GM23338 (cell line): ENCODE results near the gene VPS37C.

Experiments
- CREB1 ChIP-seq: fragments of 250-450 bp; sonication (Bioruptor Pico); IDR thresholded peaks from 2 replicates; pipeline ENCODE4 v1.5.0; 2020; ENCODE audit warnings: low read depth, mild to moderate bottlenecking, moderate library complexity
- EZH2 ChIP-seq: fragments of 200-600 bp; sonication (generic); IDR thresholded peaks from one replicate; pipeline ENCODE4 v1.8.0; 2017; ENCODE audit warnings: antibody characterized with exemption, mild to moderate bottlenecking, low read depth; ENCODE audit not compliant: unreplicated experiment
- EZH2phosphoT487 ChIP-seq: fragments of 200-600 bp; sonication (generic); IDR thresholded peaks from one replicate; pipeline ENCODE4 v1.8.1; 2018; ENCODE audit warnings: antibody characterized with exemption; ENCODE audit not compliant: unreplicated experiment
- POLR2AphosphoS5 ChIP-seq: IDR thresholded peaks from 2 replicates; pipeline ENCODE4 v1.6.1; 2016; ENCODE audit warnings: antibody characterized with exemption, low read depth
- TF ChIP-seq, protein P1 (sequence below), 2 experiments: fragments of 200-600 bp in 1 of 2; sonication (generic) in 1 of 2; conservative IDR thresholded peaks; 2 replicates each; pipeline versions ENCODE4 v1.5.1 to v1.6.1; 2016 to 2017; ENCODE audit warnings: antibody characterized with exemption in 2 of 2, low read depth in 2 of 2, mild to moderate bottlenecking in 2 of 2, moderate library complexity in 1 of 2
- TF ChIP-seq, protein P2 (sequence below): IDR thresholded peaks from one replicate; pipeline ENCODE4 v1.6.1; 2018; ENCODE audit warnings: antibody characterized with exemption; ENCODE audit not compliant: unreplicated experiment

DNA sequence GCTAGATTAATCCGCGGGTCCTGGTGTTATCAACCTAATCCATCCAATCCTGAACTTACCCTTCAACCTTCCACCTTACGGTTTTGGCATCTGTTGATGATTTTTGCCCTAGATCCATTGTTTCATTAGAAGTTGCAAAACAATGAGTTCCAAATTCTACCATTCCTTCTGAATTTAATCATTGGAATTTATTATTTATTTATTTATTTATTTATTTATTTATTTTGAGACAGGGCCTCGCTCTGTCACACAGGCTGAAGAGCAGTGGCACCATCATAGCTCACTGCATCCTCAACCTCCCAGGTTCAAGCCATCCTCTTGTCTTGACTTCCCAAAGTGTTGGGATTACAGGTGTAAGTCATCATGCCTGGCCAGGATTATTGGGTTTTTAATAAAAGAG is 20.3 kb upstream of the VPS37C start:
- TF ChIP-seq, protein P1, sequence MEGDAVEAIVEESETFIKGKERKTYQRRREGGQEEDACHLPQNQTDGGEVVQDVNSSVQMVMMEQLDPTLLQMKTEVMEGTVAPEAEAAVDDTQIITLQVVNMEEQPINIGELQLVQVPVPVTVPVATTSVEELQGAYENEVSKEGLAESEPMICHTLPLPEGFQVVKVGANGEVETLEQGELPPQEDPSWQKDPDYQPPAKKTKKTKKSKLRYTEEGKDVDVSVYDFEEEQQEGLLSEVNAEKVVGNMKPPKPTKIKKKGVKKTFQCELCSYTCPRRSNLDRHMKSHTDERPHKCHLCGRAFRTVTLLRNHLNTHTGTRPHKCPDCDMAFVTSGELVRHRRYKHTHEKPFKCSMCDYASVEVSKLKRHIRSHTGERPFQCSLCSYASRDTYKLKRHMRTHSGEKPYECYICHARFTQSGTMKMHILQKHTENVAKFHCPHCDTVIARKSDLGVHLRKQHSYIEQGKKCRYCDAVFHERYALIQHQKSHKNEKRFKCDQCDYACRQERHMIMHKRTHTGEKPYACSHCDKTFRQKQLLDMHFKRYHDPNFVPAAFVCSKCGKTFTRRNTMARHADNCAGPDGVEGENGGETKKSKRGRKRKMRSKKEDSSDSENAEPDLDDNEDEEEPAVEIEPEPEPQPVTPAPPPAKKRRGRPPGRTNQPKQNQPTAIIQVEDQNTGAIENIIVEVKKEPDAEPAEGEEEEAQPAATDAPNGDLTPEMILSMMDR (conservative IDR thresholded peaks at IDR 0.05; ENCODE audit: low read depth in 2 of 2), result no peak
- TF ChIP-seq EZH2phosphoT487 (no peak), POLR2AphosphoS5 (no peak), EZH2 (no peak), CREB1 (CRISPR knock-in tag) (no peak)
- TF ChIP-seq, protein P2, sequence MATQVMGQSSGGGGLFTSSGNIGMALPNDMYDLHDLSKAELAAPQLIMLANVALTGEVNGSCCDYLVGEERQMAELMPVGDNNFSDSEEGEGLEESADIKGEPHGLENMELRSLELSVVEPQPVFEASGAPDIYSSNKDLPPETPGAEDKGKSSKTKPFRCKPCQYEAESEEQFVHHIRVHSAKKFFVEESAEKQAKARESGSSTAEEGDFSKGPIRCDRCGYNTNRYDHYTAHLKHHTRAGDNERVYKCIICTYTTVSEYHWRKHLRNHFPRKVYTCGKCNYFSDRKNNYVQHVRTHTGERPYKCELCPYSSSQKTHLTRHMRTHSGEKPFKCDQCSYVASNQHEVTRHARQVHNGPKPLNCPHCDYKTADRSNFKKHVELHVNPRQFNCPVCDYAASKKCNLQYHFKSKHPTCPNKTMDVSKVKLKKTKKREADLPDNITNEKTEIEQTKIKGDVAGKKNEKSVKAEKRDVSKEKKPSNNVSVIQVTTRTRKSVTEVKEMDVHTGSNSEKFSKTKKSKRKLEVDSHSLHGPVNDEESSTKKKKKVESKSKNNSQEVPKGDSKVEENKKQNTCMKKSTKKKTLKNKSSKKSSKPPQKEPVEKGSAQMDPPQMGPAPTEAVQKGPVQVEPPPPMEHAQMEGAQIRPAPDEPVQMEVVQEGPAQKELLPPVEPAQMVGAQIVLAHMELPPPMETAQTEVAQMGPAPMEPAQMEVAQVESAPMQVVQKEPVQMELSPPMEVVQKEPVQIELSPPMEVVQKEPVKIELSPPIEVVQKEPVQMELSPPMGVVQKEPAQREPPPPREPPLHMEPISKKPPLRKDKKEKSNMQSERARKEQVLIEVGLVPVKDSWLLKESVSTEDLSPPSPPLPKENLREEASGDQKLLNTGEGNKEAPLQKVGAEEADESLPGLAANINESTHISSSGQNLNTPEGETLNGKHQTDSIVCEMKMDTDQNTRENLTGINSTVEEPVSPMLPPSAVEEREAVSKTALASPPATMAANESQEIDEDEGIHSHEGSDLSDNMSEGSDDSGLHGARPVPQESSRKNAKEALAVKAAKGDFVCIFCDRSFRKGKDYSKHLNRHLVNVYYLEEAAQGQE, result no peak
